ENCODE data around the gene FUOM. TPM values are rescaled to one million over a fixed set of nuclear protein-coding genes. Genes with fewer than 3 reads are reported as not detected.

The FUOM gene
- total and polyA plus RNA-seq, 2 of the 4 experiments (the other 2 are of a cell fraction), result 26.3 to 52.8 TPM

DNA sequence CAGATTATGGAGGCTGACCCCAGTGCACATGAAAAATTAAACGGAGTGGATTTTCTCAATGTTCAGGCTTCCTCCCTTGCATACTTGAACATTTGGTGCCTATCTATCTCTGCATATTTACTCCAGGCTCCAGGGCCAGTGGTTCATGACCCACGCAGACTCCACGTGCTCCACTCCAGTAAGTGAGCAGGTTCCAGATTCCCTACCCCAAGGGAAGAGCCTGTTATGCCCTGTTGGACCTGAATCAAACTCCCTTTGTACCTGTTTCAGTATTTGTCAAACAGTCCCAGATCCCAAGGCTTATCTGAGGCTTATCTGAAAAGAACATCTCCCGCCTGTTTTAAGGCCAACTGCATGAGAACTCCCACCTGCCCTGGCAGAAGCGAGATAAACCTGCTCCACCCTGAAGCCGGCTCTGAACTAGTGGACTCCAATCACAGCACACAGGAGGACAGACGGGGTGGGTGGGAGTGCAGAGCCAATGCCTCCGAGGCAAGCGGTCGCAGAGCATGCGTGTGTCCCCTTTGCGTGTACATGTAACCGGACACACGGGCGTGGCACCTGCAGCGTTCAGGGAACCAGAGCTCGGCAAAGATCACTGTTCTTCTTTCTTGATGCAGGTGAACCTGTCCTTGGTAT, 2.3 kb upstream of the FUOM start:
- H3K23ac ChIP-seq (ENCODE audit: low read depth, low read length), result no peak overlapping the region
- dilution Hi-C loops (cut with HindIII; ENCODE audit: low sequenced_read_pairs, unreplicated experiment) (no loop called here), in situ Hi-C loops (cut with MboI; ENCODE audit: low sequenced_read_pairs) (no loop called here), intact Hi-C loops (cut with micrococcal nuclease) (no loop called here)
- no peak overlapping the region for H2BK120ac ChIP-seq (ENCODE audit: low read depth, low read length)
- no peak for TF ChIP-seq SMC3 (IDR thresholded peaks at IDR 0.05; ENCODE audit: low read depth, low read length)
- TF ChIP-seq RAD21 (IDR thresholded peaks at IDR 0.05; ENCODE audit: low read length), result no peak
- no peak for TF ChIP-seq MAFK (IDR thresholded peaks at IDR 0.05; ENCODE audit: low read depth, low read length)
- no peak for TF ChIP-seq CHD1 (IDR thresholded peaks at IDR 0.05; ENCODE audit: low read depth, low read length)
- CTCF ChIA-PET, result no interaction called here
- H4K91ac ChIP-seq (ENCODE audit: insufficient read depth, low read depth, low read length), result no peak overlapping the region
- no peaks in the 10 kb centered on the region; the same call in 1 of the 2 replicates for H3K9me1 ChIP-seq (ENCODE audit: insufficient read depth, low read length)
- no peak for DNase-seq
- no peak overlapping the region for H2BK5ac ChIP-seq (ENCODE audit: low read depth, low read length, poor library complexity, severe bottlenecking)
- H3K27ac ChIP-seq (ENCODE audit: insufficient read depth, low read length), result no peak overlapping the region
- no peak overlapping the region for H4K5ac ChIP-seq (ENCODE audit: low read depth, low read length)
- H3K27me3 ChIP-seq (ENCODE audit: control insufficient read depth, insufficient read depth, low read length), result no peaks in the 10 kb centered on the region
- ATAC-seq (ENCODE audit: low read depth), result no peak
- H3K56ac ChIP-seq (ENCODE audit: extremely low read depth, insufficient read depth, low read length), result no peak overlapping the region
- BruUV-seq (replicated peaks), result no TSS peak
- POLR2A ChIA-PET (ENCODE audit: unreplicated experiment), result no interaction called here
- no peaks in the 10 kb centered on the region; the same call in 1 of the 2 replicates for H4K20me1 ChIP-seq (ENCODE audit: insufficient read depth, low read length)
- H3K18ac ChIP-seq (ENCODE audit: low read depth, low read length), result no peak overlapping the region
- peaks cover 28% of the 10 kb centered on the region for H3K36me3 ChIP-seq (ENCODE audit: control insufficient read depth, insufficient read depth, low read length)
- no peak overlapping the region for H3K4ac ChIP-seq (ENCODE audit: low read depth, low read length)
- H2AK9ac ChIP-seq (replicated peaks; ENCODE audit: low read depth, low read length, poor library complexity), result peak overlapping the region; percentile 45
- WGBS, 2 experiments (ENCODE audit: extremely low coverage in 2 of 2, insufficient read length in 1 of 2), result 93% methylated on average over 8 of the region's 17 CpGs; no CpG with 5 or more reads in 1 of the 2 experiments
- peaks cover 8 to 13% of the 10 kb centered on the region in 2 experiments; a peak in 2 of 4 replicates for H3K79me1 ChIP-seq (ENCODE audit: low read depth in 1 of 2, low read length in 2 of 2)
- H2BK15ac ChIP-seq (ENCODE audit: low read depth, low read length), result no peak overlapping the region
- H3K4me2 ChIP-seq (ENCODE audit: low read depth, low read length), result no peak overlapping the region
- peaks cover 6% of the 10 kb centered on the region; the same call in 1 of the 2 replicates for H3K4me1 ChIP-seq (ENCODE audit: control insufficient read depth, insufficient read depth, low read length)
- H3K4me3 ChIP-seq (ENCODE audit: insufficient read depth, low read depth, low read length), result no peak overlapping the region
- no peak overlapping the region for H2AK5ac ChIP-seq (ENCODE audit: low read depth, low read length)
- H2BK20ac ChIP-seq (ENCODE audit: low read depth, low read length), result no peak overlapping the region
- no peaks in the 10 kb centered on the region for H3K9me3 ChIP-seq (ENCODE audit: control insufficient read depth, insufficient read depth, low read length)
- H3K14ac ChIP-seq (replicated peaks; ENCODE audit: low read depth, low read length), result no peak overlapping the region
- no peak overlapping the region for H3K9ac ChIP-seq (ENCODE audit: low read depth, low read length)
- peak overlapping the region; percentile 33 for H2AFZ ChIP-seq (replicated peaks; ENCODE audit: low read length, poor library complexity)
- H4K8ac ChIP-seq (ENCODE audit: low read depth in 2 of 2, low read length in 2 of 2), result no peak overlapping the region
